ENCODE measurements around the gene ANK3. TPM values are rescaled to one million over a fixed set of nuclear protein-coding genes. Genes with fewer than 3 reads are reported as not detected.

The ANK3 gene
- polyA plus RNA-seq, 1 donor from 2014 or later, result 19.5 TPM

DNA sequence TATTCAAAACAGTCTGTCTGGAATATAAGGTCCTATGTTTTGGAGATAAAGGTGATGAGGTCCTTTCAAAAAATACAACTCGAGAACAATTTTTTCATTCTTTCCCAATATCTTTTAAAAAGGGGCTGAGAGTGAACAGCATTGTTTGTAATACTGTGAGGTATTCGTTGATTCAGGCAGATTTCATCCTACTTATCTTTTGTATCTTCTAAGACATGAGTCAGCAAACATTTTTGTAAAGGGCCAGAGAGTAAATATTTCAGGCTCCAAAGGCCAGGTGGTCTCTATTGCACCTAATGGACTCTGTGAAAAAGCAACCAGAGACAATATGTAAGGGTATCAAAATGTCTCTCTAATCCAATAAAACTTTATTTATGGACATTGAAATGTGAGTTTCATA is 8.1 kb upstream of the ANK3 start:
- no peak overlapping the region for H3K27ac Mint-ChIP-seq
- peaks cover 4% of the 10 kb centered on the region for H3K36me3 Mint-ChIP-seq
- no peaks in the 10 kb centered on the region for H3K9me3 Mint-ChIP-seq
- H3K27me3 Mint-ChIP-seq, result no peaks in the 10 kb centered on the region
- no peak overlapping the region for H3K4me3 Mint-ChIP-seq
- H3K4me1 Mint-ChIP-seq, result peaks cover 8 to 16% (median 12%) of the 10 kb centered on the region in 3 donors

DNA sequence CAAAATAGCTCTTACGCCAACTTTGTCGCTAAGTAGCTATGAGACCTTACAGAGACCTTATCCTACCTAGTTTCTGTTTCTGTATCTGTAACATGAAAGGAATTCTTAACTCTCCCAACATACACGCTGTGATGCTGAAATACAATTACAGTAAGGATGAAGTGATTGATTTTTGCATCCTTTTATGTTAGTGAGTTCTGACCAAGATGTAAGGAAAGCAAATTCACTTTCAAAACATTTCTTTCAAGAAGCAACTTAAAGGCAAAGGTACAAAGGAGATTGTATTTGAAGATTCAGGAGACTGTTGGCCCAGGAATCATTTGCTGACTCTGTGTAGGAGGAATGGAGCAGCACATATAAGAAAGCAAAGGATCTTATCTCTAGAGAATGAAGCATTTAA is 7.1 kb upstream of the ANK3 start:
- Mint-ChIP-seq H3K36me3 (peaks cover 4% of the 10 kb centered on the region), H3K4me1 (peaks cover 8 to 16% (median 10%) of the 10 kb centered on the region in 3 donors), H3K9me3 (no peaks in the 10 kb centered on the region), H3K4me3 (no peak overlapping the region), H3K27ac (no peak overlapping the region), H3K27me3 (no peaks in the 10 kb centered on the region)

- Mint-ChIP-seq H3K4me3 (peak overlapping the region in 1 of 4 donors; percentile 58), H3K4me1 (peaks cover 8 to 14% (median 10%) of the 10 kb centered on the region in 3 donors), H3K27me3 (no peaks in the 10 kb centered on the region), H3K27ac (peak overlapping the region in 1 of 3 donors; percentile 46), H3K9me3 (no peaks in the 10 kb centered on the region), H3K36me3 (peaks cover 4% of the 10 kb centered on the region)
Observed at GRCh38 chr10:60395711-60396110, 6.0 kb upstream of the ANK3 start.

DNA sequence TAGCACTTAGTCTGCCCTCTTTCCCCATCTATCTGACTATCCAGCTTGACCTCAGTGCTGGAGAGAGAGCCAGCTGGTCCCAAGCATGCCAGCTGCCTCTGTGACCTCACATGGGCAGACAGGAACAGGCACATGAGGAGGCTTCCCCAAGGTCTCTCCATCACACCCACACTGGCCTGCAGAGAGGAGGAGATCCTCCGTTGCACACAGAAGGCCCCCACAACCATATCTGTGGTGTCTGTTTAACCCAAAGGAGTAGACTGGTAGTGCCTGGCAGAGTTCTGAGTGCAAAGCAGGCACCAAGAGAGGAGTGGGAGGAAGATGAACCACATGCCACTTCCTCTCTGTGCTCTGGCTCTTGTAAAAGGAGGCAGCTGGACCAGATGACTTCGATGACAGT is 4.8 kb upstream of the ANK3 start:
- Mint-ChIP-seq H3K9me3 (no peaks in the 10 kb centered on the region), H3K4me3 (peak overlapping the region in 1 of 4 donors; percentile 11), H3K4me1 (peaks cover 9 to 19% (median 17%) of the 10 kb centered on the region in 3 donors), H3K27ac (no peak overlapping the region), H3K27me3 (no peaks in the 10 kb centered on the region), H3K36me3 (peaks cover 5% of the 10 kb centered on the region)

DNA sequence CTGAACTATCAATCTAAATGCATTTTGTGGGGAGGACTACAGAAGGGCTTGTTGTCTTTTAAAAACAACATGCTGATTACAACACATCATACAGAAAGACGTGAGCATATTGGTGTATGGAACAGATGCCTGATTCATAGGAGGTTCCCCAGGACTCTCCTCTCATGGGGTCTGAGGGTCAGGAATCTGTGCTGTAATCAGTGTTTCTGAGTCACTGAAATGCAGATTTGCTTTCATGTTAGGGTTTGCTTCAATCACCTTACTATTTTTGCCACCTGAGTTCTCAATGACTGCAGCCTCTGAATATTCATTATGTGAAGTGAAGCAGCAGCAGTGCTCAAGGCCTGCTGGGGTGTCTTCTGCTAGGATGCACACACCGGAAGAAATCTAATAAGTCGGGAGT is 550 bp upstream of the ANK3 start:
- H3K27ac Mint-ChIP-seq, result no peak overlapping the region
- peaks cover 22 to 29% (median 25%) of the 10 kb centered on the region in 3 donors for H3K4me1 Mint-ChIP-seq
- H3K27me3 Mint-ChIP-seq, result no peaks in the 10 kb centered on the region
- no peaks in the 10 kb centered on the region for H3K9me3 Mint-ChIP-seq
- peaks cover 8% of the 10 kb centered on the region for H3K36me3 Mint-ChIP-seq
- peak overlapping the region in 1 of 4 donors; percentile 45 for H3K4me3 Mint-ChIP-seq

- H3K36me3 Mint-ChIP-seq, result peaks cover 8% of the 10 kb centered on the region
- H3K9me3 Mint-ChIP-seq, result no peaks in the 10 kb centered on the region
- H3K4me3 Mint-ChIP-seq, result peak overlapping the region in 2 of 4 donors; percentile 64 to 80
- H3K27ac Mint-ChIP-seq, result peak overlapping the region in 2 of 3 donors; percentile 17 to 65
- H3K27me3 Mint-ChIP-seq, result no peaks in the 10 kb centered on the region
- H3K4me1 Mint-ChIP-seq, result peaks cover 21 to 26% (median 25%) of the 10 kb centered on the region in 3 donors
Observed at GRCh38 chr10:60388709-60389301, 870 bp downstream of the ANK3 start.

GRCh38 chr10:60388116-60388625 is 1.5 kb downstream of the ANK3 start:
- Mint-ChIP-seq H3K27ac (no peak overlapping the region), H3K9me3 (no peaks in the 10 kb centered on the region)

DNA sequence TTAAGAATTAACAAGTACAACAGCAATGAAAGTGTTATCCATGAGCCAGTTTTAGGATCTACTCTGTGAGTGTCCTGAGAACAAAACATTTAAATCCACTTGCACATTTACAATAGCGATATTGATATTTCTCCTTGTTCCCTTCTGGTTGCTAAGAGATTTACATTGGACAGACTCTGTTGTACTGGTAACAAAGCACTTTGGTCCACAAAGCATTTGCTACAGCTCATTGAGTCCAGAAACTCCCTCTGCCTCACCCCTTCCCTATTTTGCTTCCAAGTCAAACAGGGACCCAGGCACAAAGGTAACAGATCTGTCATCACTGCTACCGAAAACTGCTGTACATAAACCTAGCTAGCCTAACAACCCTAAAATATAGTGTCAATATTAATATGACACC is 2.1 kb downstream of the ANK3 start:
- H3K27me3 Mint-ChIP-seq, result no peaks in the 10 kb centered on the region
- H3K4me3 Mint-ChIP-seq, result no peak overlapping the region
- no peak overlapping the region for H3K27ac Mint-ChIP-seq
- no peaks in the 10 kb centered on the region for H3K9me3 Mint-ChIP-seq
- H3K36me3 Mint-ChIP-seq, result peaks cover 4% of the 10 kb centered on the region
- H3K4me1 Mint-ChIP-seq, result peaks cover 17 to 27% (median 20%) of the 10 kb centered on the region in 3 donors

More at GRCh38 chr10:60388116-60388625, 1.5 kb downstream of the ANK3 start:
- H3K4me1 Mint-ChIP-seq, result peaks cover 17 to 27% (median 20%) of the 10 kb centered on the region in 3 donors
- H3K36me3 Mint-ChIP-seq, result peaks cover 4% of the 10 kb centered on the region
- no peak overlapping the region for H3K4me3 Mint-ChIP-seq
- no peaks in the 10 kb centered on the region for H3K27me3 Mint-ChIP-seq

DNA sequence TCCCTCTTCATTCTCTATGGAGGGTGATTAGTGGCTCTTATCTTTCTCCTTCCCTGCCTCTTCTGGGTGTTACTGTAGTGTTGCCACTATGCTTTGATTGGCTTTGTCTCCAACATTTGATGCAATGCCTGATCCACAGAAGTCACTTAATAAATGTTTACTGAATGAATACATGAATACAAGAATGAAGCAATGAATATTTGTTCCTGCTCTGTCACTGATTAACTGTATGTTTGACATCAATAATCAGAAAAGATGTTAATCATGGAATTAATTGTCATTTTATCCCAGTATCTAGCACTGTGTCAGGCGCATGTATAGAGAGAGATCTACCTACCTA is 4.3 kb downstream of the ANK3 start:
- Mint-ChIP-seq H3K4me1 (peaks cover 19 to 31% (median 24%) of the 10 kb centered on the region in 3 donors), H3K9me3 (no peaks in the 10 kb centered on the region), H3K27ac (no peak overlapping the region), H3K36me3 (peaks cover 3% of the 10 kb centered on the region), H3K4me3 (no peak overlapping the region), H3K27me3 (no peaks in the 10 kb centered on the region)

- no peaks in the 10 kb centered on the region for H3K27me3 Mint-ChIP-seq
- no peaks in the 10 kb centered on the region for H3K9me3 Mint-ChIP-seq
- H3K4me3 Mint-ChIP-seq, result peak overlapping the region in 1 of 4 donors; percentile 10
- no peak overlapping the region for H3K27ac Mint-ChIP-seq
- H3K4me1 Mint-ChIP-seq, result peaks cover 14 to 29% (median 24%) of the 10 kb centered on the region in 3 donors
- H3K36me3 Mint-ChIP-seq, result peaks cover 2% of the 10 kb centered on the region
Observed at GRCh38 chr10:60384708-60385398, 4.8 kb downstream of the ANK3 start.

DNA sequence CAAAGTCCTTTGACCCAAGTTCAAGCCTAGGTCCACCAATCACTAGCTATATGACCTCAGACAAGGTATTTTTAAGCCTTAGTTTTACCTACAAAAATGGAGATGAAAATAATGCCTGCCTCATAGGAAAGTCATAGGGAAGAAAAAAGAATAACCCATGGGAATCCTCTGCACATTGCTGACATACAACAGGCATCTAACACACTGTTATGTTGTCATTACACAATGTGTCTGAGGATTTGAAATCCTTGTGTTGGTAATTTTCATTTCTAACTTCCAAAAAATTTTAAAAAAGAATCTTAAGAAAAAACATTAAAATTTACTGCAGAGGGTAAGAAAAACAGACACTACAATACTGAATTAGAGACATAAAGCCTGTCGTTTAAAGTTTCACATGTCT is 5.7 kb downstream of the ANK3 start:
- H3K9me3 Mint-ChIP-seq, result no peaks in the 10 kb centered on the region
- no peaks in the 10 kb centered on the region for H3K27me3 Mint-ChIP-seq
- H3K27ac Mint-ChIP-seq, result no peak overlapping the region
- H3K4me1 Mint-ChIP-seq, result peaks cover 12 to 22% (median 18%) of the 10 kb centered on the region in 3 donors
- H3K4me3 Mint-ChIP-seq, result no peak overlapping the region
- peaks cover 2% of the 10 kb centered on the region for H3K36me3 Mint-ChIP-seq

- H3K4me1 Mint-ChIP-seq, result peaks cover 8 to 15% (median 10%) of the 10 kb centered on the region in 3 donors
- H3K27ac Mint-ChIP-seq, result no peak overlapping the region
- H3K9me3 Mint-ChIP-seq, result no peaks in the 10 kb centered on the region
- no peak overlapping the region for H3K4me3 Mint-ChIP-seq
- peaks cover 4% of the 10 kb centered on the region for H3K36me3 Mint-ChIP-seq
- H3K27me3 Mint-ChIP-seq, result no peaks in the 10 kb centered on the region
Observed at GRCh38 chr10:60382946-60383681, 6.6 kb downstream of the ANK3 start.

GRCh38 chr10:60380781-60381180 is 8.9 kb downstream of the ANK3 start:
- H3K4me1 Mint-ChIP-seq, result peaks cover 3 to 10% (median 7%) of the 10 kb centered on the region in 3 donors
- H3K27me3 Mint-ChIP-seq, result no peaks in the 10 kb centered on the region
- H3K4me3 Mint-ChIP-seq, result no peak overlapping the region
- H3K27ac Mint-ChIP-seq, result no peak overlapping the region
- H3K9me3 Mint-ChIP-seq, result no peaks in the 10 kb centered on the region
- peaks cover 4% of the 10 kb centered on the region for H3K36me3 Mint-ChIP-seq

- Mint-ChIP-seq H3K27me3 (no peaks in the 10 kb centered on the region), H3K27ac (no peak overlapping the region), H3K9me3 (no peaks in the 10 kb centered on the region), H3K36me3 (peaks cover 10% of the 10 kb centered on the region), H3K4me1 (peaks cover 3 to 8% (median 7%) of the 10 kb centered on the region in 3 donors), H3K4me3 (no peak overlapping the region)
Observed at GRCh38 chr10:60377955-60378354, 11.7 kb downstream of the ANK3 start.

DNA sequence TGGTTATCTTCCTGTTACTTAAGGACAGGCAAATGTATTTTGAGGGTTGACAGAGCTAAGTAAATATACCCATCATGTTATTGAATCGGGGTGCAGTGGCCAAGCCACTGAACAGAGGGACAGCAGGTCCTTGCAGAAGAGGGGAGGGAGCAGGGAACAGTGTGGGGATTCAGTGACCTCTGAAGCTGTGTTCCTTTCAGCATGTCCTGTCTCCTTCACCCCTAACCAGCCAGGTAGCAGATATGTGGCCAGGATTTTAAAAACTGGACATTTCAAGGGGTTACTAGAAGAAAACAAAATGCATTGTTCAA is 12.7 kb downstream of the ANK3 start:
- Mint-ChIP-seq H3K4me1 (peaks cover 3 to 7% (median 3%) of the 10 kb centered on the region in 3 donors), H3K27me3 (no peaks in the 10 kb centered on the region), H3K27ac (no peak overlapping the region), H3K36me3 (peaks cover 10% of the 10 kb centered on the region), H3K9me3 (no peaks in the 10 kb centered on the region), H3K4me3 (no peak overlapping the region)

Measured in IgD-negative memory B cell (primary cell).